GM12878 (cell line): ENCODE measurements around the gene ULBP2. TPM values are rescaled to one million over a fixed set of nuclear protein-coding genes. Genes with fewer than 3 reads are reported as not detected.
"Not testable (repeated sequence)": the region's sequence is repeated elsewhere in the genome, so short reads cannot be mapped to it uniquely, and the experiment has no call there.

ENCODE experiments used
- ATAC-seq: fragments of 200-7000 bp; cut with Tn5 transposase; 3 replicates; pipeline ENCODE4 v1.9.1; 2020; ENCODE audit warnings: mild to moderate bottlenecking, moderate library complexity
- BruUV-seq: library from RNA; stranded (reverse); fragments of 400-500 nt; replicated peaks from 2 replicates; lab custom pipeline; 2021; lab: Mats Ljungman, UMichigan
- CTCF ChIA-PET: fragments of 300-600 bp; sonication (Branson Sonifier 250); formaldehyde crosslinking; extraction: SDS; loops from one replicate; lab custom pipeline; 2021; ENCODE audit warnings: inconsistent platforms; lab: Yijun Ruan, JAX
- POLR2A ChIA-PET: fragments of 350-600 bp; formaldehyde crosslinking; extraction: SDS; loops from one replicate; lab custom pipeline; 2021; ENCODE audit warnings: inconsistent platforms; lab: Charles Lee
- RAD21 ChIA-PET: fragments of 300-600 bp; sonication (Branson Sonifier 250); formaldehyde crosslinking; loops from one replicate; lab custom pipeline; 2023; ENCODE audit warnings: antibody characterized with exemption; ENCODE audit not compliant: unreplicated experiment; lab: Charles Lee
- SMC1A ChIA-PET: fragments of 300-600 bp; sonication (Branson Sonifier 250); formaldehyde crosslinking; loops from one replicate; lab custom pipeline; 2023; ENCODE audit not compliant: unreplicated experiment, uncharacterized antibody; lab: Charles Lee
- DNase-seq: peaks from one replicate; pipeline ENCODE4 v3.0.0-alpha.2; 2011; ENCODE audit warnings: low read depth, low spot score
- FAIRE-seq: peaks from 3 replicates; lab custom pipeline; 2011; peaks lifted over from hg19 to GRCh38; lab: Jason Lieb, UNC
- H2AFZ ChIP-seq: 2 replicates; pipeline ENCODE4 v1.6.0; 2011; ENCODE audit warnings: low read depth, low read length, control low read depth; ENCODE audit not compliant: control insufficient read depth
- H3K27ac ChIP-seq: 2 replicates; pipeline ENCODE4 v1.5.1; 2011; ENCODE audit warnings: control low read depth; ENCODE audit not compliant: control insufficient read depth, insufficient read depth
- H3K27me3 ChIP-seq, 2 experiments: replicated peaks in 1 of 2; 2 replicates each; pipeline versions ENCODE4 v1.6.0 to v1.6.1; 2011; ENCODE audit warnings: low read length in 1 of 2; ENCODE audit not compliant: control insufficient read depth in 2 of 2, insufficient read depth in 2 of 2
- H3K36me3 ChIP-seq, 2 experiments: 2 replicates each; pipeline ENCODE4 v1.5.1; 2011; ENCODE audit warnings: low read length in 1 of 2; ENCODE audit not compliant: control insufficient read depth in 2 of 2, insufficient read depth in 2 of 2
- H3K4me1 ChIP-seq: 2 replicates; pipeline ENCODE4 v1.6.1; 2011; ENCODE audit warnings: mild to moderate bottlenecking, low read length, moderate library complexity, mixed read lengths; ENCODE audit not compliant: control insufficient read depth, insufficient read depth
- H3K4me2 ChIP-seq: 2 replicates; pipeline ENCODE4 v1.6.0; 2011; ENCODE audit warnings: control low read depth; ENCODE audit not compliant: control insufficient read depth, insufficient read depth
- H3K4me3 ChIP-seq: fragments of 200-600 bp; sonication (generic); 2 replicates; pipeline ENCODE4 v1.5.1; 2016
- H3K79me2 ChIP-seq: 2 replicates; pipeline ENCODE4 v1.6.0; 2011; ENCODE audit warnings: low read length; ENCODE audit not compliant: control insufficient read depth, insufficient read depth
- H3K9ac ChIP-seq: 2 replicates; pipeline ENCODE4 v1.8.0; 2011; ENCODE audit warnings: low read length, control low read depth, mixed read lengths; ENCODE audit not compliant: control insufficient read depth, insufficient read depth
- H3K9me3 ChIP-seq: replicated peaks from 3 replicates; pipeline ENCODE4 v1.5.1; 2011; ENCODE audit warnings: mild to moderate bottlenecking, low read length; ENCODE audit not compliant: control insufficient read depth, insufficient read depth
- H4K20me1 ChIP-seq: 2 replicates; pipeline ENCODE4 v1.6.0; 2011; ENCODE audit not compliant: control insufficient read depth, insufficient read depth
- BRCA1 ChIP-seq: IDR thresholded peaks from 2 replicates; pipeline ENCODE4 v1.6.1; 2011; ENCODE audit warnings: low read depth, low read length, improper control_type of control experiment
- CBX3 ChIP-seq: fragments of 200-600 bp; sonication (generic); IDR thresholded peaks from 2 replicates; pipeline ENCODE4 v1.6.1; 2016; ENCODE audit warnings: low read depth, borderline replicate concordance
- CBX5 ChIP-seq: sonication (generic); IDR thresholded peaks from 2 replicates; pipeline ENCODE4 v1.6.1; 2016; ENCODE audit warnings: low read depth, moderate library complexity, mild to moderate bottlenecking, inconsistent platforms
- FOXM1 ChIP-seq: IDR thresholded peaks from 2 replicates; pipeline ENCODE4 v1.6.1; 2012; ENCODE audit warnings: low read depth, mild to moderate bottlenecking, inconsistent platforms, low read length, moderate library complexity
- HCFC1 ChIP-seq: fragments of 150-350 bp; IDR thresholded peaks from 2 replicates; pipeline ENCODE4 v1.6.1; 2014; ENCODE audit warnings: low read length
- HDAC6 ChIP-seq: fragments of 200-600 bp; sonication (generic); IDR thresholded peaks from one replicate; pipeline ENCODE4 v1.8.0; 2017; ENCODE audit warnings: antibody characterized with exemption; ENCODE audit not compliant: unreplicated experiment
- IRF4 ChIP-seq: IDR thresholded peaks from 2 replicates; pipeline ENCODE4 v1.6.1; 2011; ENCODE audit warnings: low read depth, low read length
- JUND ChIP-seq: IDR thresholded peaks from 2 replicates; pipeline ENCODE4 v1.6.1; 2012; ENCODE audit warnings: low read depth, mild to moderate bottlenecking, low read length, improper control_type of control experiment, moderate library complexity
- MLLT1 ChIP-seq: fragments of 450-650 bp; IDR thresholded peaks from 2 replicates; pipeline ENCODE4 v1.6.1; 2016; ENCODE audit warnings: mild to moderate bottlenecking
- NFXL1 ChIP-seq: fragments of 450-650 bp; IDR thresholded peaks from 2 replicates; pipeline ENCODE4 v1.6.1; 2017; ENCODE audit warnings: antibody characterized with exemption, mild to moderate bottlenecking, borderline replicate concordance
- NFYA ChIP-seq: IDR thresholded peaks from 2 replicates; pipeline ENCODE4 v1.6.1; 2011; ENCODE audit warnings: low read depth, mild to moderate bottlenecking, low read length, improper control_type of control experiment, borderline replicate concordance
- NFYB ChIP-seq: IDR thresholded peaks from 2 replicates; pipeline ENCODE4 v1.6.1; 2011; ENCODE audit warnings: low read depth, mild to moderate bottlenecking, low read length, improper control_type of control experiment, moderate library complexity; ENCODE audit not compliant: insufficient read depth
- SREBF2 ChIP-seq: IDR thresholded peaks from 2 replicates; pipeline ENCODE4 v1.6.1; 2012; ENCODE audit warnings: mild to moderate bottlenecking, low read length
- STAT1 ChIP-seq: fragments of 450-650 bp; conservative IDR thresholded peaks from 2 replicates; pipeline ENCODE4 v1.6.1; 2014; ENCODE audit warnings: antibody characterized with exemption, mild to moderate bottlenecking
- TAF1 ChIP-seq: IDR thresholded peaks from 2 replicates; pipeline ENCODE4 v1.6.1; 2011; ENCODE audit warnings: mild to moderate bottlenecking, low read depth, low read length, borderline replicate concordance
- WGBS: methylation state at CpG from one replicate; pipeline ENCODE4 v1.1.6; 2016; ENCODE audit warnings: low lambda C conversion rate; ENCODE audit not compliant: insufficient replicate concordance, insufficient coverage; ENCODE audit errors: missing lambda C conversion rate; 5-methylcytosine and 5-hydroxymethylcytosine counted together
- in situ Hi-C: fragments of 300-500 bp; cut with MboI; formaldehyde crosslinking; loops from 9 replicates; pipeline ENCODE4 v1.14.3; 2018; ENCODE audit warnings: mixed read lengths
- intact Hi-C: fragments of 100-400 bp; cut with micrococcal nuclease; formaldehyde crosslinking; loops from one replicate; pipeline ENCODE4 v1.14.2; 2022; ENCODE audit not compliant: unreplicated experiment
- polyA plus RNA-seq, 11 experiments: library from polyadenylated mRNA; depleted of rRNA in 4 of 11; unstranded in 6 of 11; stranded (reverse) in 5 of 11; fragments of >200 nt; fragmentation: Nextera tagmentation in 4 of 11; fragmentation: Illumina TruSeq in 1 of 11; extraction: Ambion mirVana in 4 of 11; extraction: Trizol in 1 of 11; gene quantifications; 1 replicate in 1 of 11; 2 replicates in 10 of 11; pipeline versions ENCODE4 v1.2.1 to v1.2.3, GENCODE V29; 2011 to 2016; ENCODE audit warnings: inconsistent platforms in 2 of 11, missing spikeins in 2 of 11, low read depth in 1 of 11
- total RNA-seq, 4 experiments: library from RNA; depleted of rRNA in 3 of 4; stranded (reverse); fragments of >200 nt in 3 of 4; fragmentation: Illumina TruSeq in 1 of 4; extraction: Trizol in 1 of 4; gene quantifications; 2 replicates each; pipeline versions ENCODE4 v1.2.1 to v1.2.3, GENCODE V29; 2013 to 2021

ULBP2 gene
- total and polyA plus RNA-seq, 10 of the 15 experiments (the other 5 are each of a cell fraction or from before 2014, with no cell fraction given): 0.16 to 2.5 (median 0.22) TPM; not detected in 3

DNA sequence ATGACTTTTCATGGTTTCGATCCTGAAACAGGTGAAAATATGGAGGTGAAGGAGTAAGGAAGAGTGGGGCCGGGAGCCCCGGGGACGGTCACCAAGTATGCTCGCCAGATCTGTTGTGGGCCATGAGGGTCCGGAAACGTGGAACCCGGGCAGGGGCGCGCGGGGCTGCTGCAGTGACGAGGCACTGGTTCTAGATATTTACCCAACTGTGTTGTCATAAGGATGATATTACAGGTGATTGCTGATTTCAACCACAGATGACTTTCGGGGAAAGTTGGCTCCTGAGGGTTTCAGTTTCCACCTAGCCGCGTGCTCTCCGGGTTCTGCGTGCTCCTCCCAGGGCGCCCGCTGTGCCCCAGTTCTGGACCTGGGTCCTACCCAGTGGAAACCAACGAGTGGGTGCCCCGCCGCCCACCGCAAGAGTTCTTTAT, 31.1 kb upstream of the ULBP2 start:
- 71% methylated on average over 23 of the region's 23 CpGs for WGBS
- TF ChIP-seq TAF1 (no peak), HCFC1 (no peak), HDAC6 (no peak), JUND (no peak), STAT1 (no peak), FOXM1 (no peak), NFYA (no peak), NFXL1 (no peak), SREBF2 (no peak), CBX5 (no peak), BRCA1 (no peak), IRF4 (no peak), MLLT1 (no peak), NFYB (no peak), CBX3 (no peak)
- no peaks in the 10 kb centered on the region for H3K36me3 ChIP-seq
- FAIRE-seq (no peak), DNase-seq (no peak), ATAC-seq (no peak)
- no peak overlapping the region for H3K4me3 ChIP-seq
- H3K4me1 ChIP-seq: no peaks in the 10 kb centered on the region
- no peak overlapping the region for H3K4me2 ChIP-seq
- intact Hi-C loops: no loop called here
- no peak overlapping the region for H3K27ac ChIP-seq
- no peak overlapping the region for H2AFZ ChIP-seq
- ChIA-PET CTCF (no interaction called here), RAD21 (no interaction called here), SMC1A (no interaction called here), POLR2A (no interaction called here)
- in situ Hi-C loops: no loop called here
- BruUV-seq: no TSS peak
- H4K20me1 ChIP-seq: no peaks in the 10 kb centered on the region
- H3K9me3 ChIP-seq: peaks cover 3% of the 10 kb centered on the region; the same call in 1 of the 3 replicates
- H3K9ac ChIP-seq: no peak overlapping the region
- no peaks in the 10 kb centered on the region for H3K79me2 ChIP-seq
- no peaks in the 10 kb centered on the region for H3K27me3 ChIP-seq

- H2AFZ ChIP-seq, H3K4me2 ChIP-seq, H3K27ac ChIP-seq, POLR2A ChIA-PET, H3K4me3 ChIP-seq, in situ Hi-C loops, H4K20me1 ChIP-seq, CTCF ChIA-PET, H3K36me3 ChIP-seq, H3K4me1 ChIP-seq, RAD21 ChIA-PET, SMC1A ChIA-PET, DNase-seq, BruUV-seq, H3K9ac ChIP-seq, intact Hi-C loops, H3K27me3 ChIP-seq, H3K79me2 ChIP-seq, H3K9me3 ChIP-seq, ATAC-seq, FAIRE-seq: not testable (repeated sequence)
- 0% methylated on average over 3 of the region's 3 CpGs for WGBS
Observed at GRCh38 chr6:149912680-149913079, 29.1 kb upstream of the ULBP2 start.
